ENCODE data around the gene LAMA2. TPM values are rescaled to one million over a fixed set of nuclear protein-coding genes. Genes with fewer than 3 reads are reported as not detected.

LAMA2 gene
- total and polyA plus RNA-seq, 2 of the 8 experiments (the other 6 are each of a cell fraction or from before 2014, with no cell fraction given): 1.3 to 3.8 TPM

DNA sequence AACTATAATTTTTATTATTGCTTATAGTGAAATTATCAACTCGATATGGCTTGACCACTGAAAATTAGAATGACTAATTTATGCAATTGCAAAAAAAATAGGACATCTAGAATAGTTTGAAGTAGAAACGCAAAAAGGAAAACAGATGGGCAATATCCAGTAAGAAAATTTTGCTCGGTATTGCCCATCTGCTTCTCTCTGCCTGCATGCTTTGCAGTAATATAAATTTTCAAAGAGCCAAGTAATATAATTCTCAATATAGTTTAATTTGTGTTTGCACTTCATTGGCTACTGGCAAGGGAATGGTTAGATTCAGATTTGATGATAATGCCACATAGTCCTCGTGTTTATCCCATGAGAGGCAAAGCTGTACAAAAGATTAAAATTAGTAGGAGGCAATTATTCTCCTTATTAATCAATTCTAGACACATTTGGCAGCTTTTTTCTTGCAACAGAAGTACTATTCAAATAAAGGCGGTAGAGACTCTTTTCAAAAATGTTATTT lies 27.3 kb upstream of the LAMA2 start:
- Histone ChIP-seq H3K36me3 (ENCODE audit: control insufficient read depth in 2 of 4, insufficient read depth in 4 of 4, low read length in 3 of 4) (no peaks in the 10 kb centered on the region), H3K27me3 (replicated peaks in 1 of 4; ENCODE audit: control insufficient read depth in 3 of 4, extremely low read depth in 1 of 4, insufficient read depth in 3 of 4, low read length in 3 of 4) (no peaks in the 10 kb centered on the region), H3K9ac (replicated peaks in 1 of 4; ENCODE audit: extremely low read depth in 1 of 4, low read depth in 3 of 4, low read length in 3 of 4) (no peak overlapping the region), H3K4me2 (ENCODE audit: insufficient read depth in 1 of 2, low read depth in 2 of 2, low read length in 2 of 2) (no peak overlapping the region), H2AFZ (ENCODE audit: low read length) (no peak overlapping the region), H2AK5ac (ENCODE audit: low read depth, low read length) (no peak overlapping the region), H4K20me1 (replicated peaks in 1 of 2; ENCODE audit: control insufficient read depth in 1 of 2, insufficient read depth in 2 of 2, low read length in 2 of 2) (no peaks in the 10 kb centered on the region), H3K23ac (ENCODE audit: insufficient read length) (no peak overlapping the region), H3K14ac (ENCODE audit: insufficient read length) (no peak overlapping the region), H3K56ac (replicated peaks; ENCODE audit: insufficient read length, low read depth, low read length) (no peak overlapping the region), H2BK20ac (ENCODE audit: low read length) (no peak overlapping the region), H3K23me2 (ENCODE audit: low read depth, low read length) (no peaks in the 10 kb centered on the region), H4K91ac (replicated peaks; ENCODE audit: insufficient read length, low read length) (no peak overlapping the region), H3K18ac (ENCODE audit: extremely low read depth, low read length) (no peak overlapping the region), H3K9me3 (ENCODE audit: insufficient read depth in 2 of 2, low read depth in 1 of 2, low read length in 1 of 2) (no peaks in the 10 kb centered on the region), H3K4me3 (ENCODE audit: extremely low read depth in 1 of 4, insufficient read depth in 2 of 4, low read depth in 3 of 4, low read length in 4 of 4) (no peak overlapping the region), H2BK12ac (ENCODE audit: low read depth, low read length) (no peak overlapping the region), H2BK5ac (ENCODE audit: low read depth, low read length) (no peak overlapping the region), H3K79me2 (ENCODE audit: control insufficient read depth in 1 of 2, insufficient read depth in 2 of 2, low read length in 2 of 2) (no peaks in the 10 kb centered on the region), H4K8ac (ENCODE audit: extremely low read depth, insufficient read depth, low read length) (no peak overlapping the region), H4K5ac (ENCODE audit: insufficient read length, low read depth, low read length) (no peak overlapping the region), H3K79me1 (ENCODE audit: low read depth, low read length) (no peaks in the 10 kb centered on the region), H3K4ac (replicated peaks; ENCODE audit: insufficient read length, low read depth, low read length) (no peak overlapping the region), H3K4me1 (replicated peaks in 1 of 4; ENCODE audit: control insufficient read depth in 3 of 4, insufficient read depth in 4 of 4, low read length in 3 of 4) (no peaks in the 10 kb centered on the region), H2BK15ac (ENCODE audit: low read length) (no peak overlapping the region), H2BK120ac (replicated peaks; ENCODE audit: low read depth, low read length) (no peak overlapping the region), H3K27ac (ENCODE audit: low read depth, low read length) (no peak overlapping the region)
- WGBS, 2 experiments (ENCODE audit: extremely low coverage in 1 of 2, insufficient coverage in 1 of 2, insufficient read length in 1 of 2, insufficient replicate concordance in 2 of 2, low coverage in 1 of 2, low lambda C conversion rate in 2 of 2, missing lambda C conversion rate in 1 of 2): 82% methylated on average over 5 of the region's 5 CpGs; no CpG with 5 or more reads in 1 of the 2 experiments
- FAIRE-seq (no peak), DNase-seq (ENCODE audit: low read depth in 1 of 2, low spot score in 2 of 2) (no peak)
- POLR2A ChIA-PET (ENCODE audit: partially characterized antibody): no interaction called here
- CTCF ChIA-PET (ENCODE audit: partially characterized antibody): interaction anchor here (0.8 kb wide), 1 partner anchor 11 kb away, joined by 3 read pairs; no protein-coding TSS in a partner anchor
- TF ChIP-seq HDAC2 (IDR thresholded peaks at IDR 0.05; ENCODE audit: borderline replicate concordance in 1 of 2, low read depth in 2 of 2, low read length in 2 of 2) (no peak), EGR1 (IDR thresholded peaks at IDR 0.05; ENCODE audit: borderline replicate concordance, low read depth, low read length) (no peak), CREB1 (IDR thresholded peaks at IDR 0.05) (no peak), ZNF274 (IDR thresholded peaks at IDR 0.05; ENCODE audit: borderline replicate concordance, extremely low read depth, low read length) (no peak), SP2 (IDR thresholded peaks at IDR 0.05; ENCODE audit: low read length) (no peak), KDM1A (IDR thresholded peaks at IDR 0.05; ENCODE audit: borderline replicate concordance, low read length) (no peak), GTF2F1 (IDR thresholded peaks at IDR 0.05; ENCODE audit: borderline replicate concordance, low read depth, low read length) (no peak), SP4 (IDR thresholded peaks at IDR 0.05; ENCODE audit: low read length) (no peak), SUZ12 (IDR thresholded peaks at IDR 0.05; ENCODE audit: low read length) (no peak), MAFK (IDR thresholded peaks at IDR 0.05; ENCODE audit: low read depth, low read length) (no peak), SRF (IDR thresholded peaks at IDR 0.05; ENCODE audit: low read depth, low read length) (no peak), SAP30 (IDR thresholded peaks at IDR 0.05; ENCODE audit: insufficient read depth, insufficient replicate concordance, low read length) (no peak), RXRA (IDR thresholded peaks at IDR 0.05; ENCODE audit: insufficient read depth, low read depth, low read length) (no peak)
- TF ChIP-seq, protein P1, sequence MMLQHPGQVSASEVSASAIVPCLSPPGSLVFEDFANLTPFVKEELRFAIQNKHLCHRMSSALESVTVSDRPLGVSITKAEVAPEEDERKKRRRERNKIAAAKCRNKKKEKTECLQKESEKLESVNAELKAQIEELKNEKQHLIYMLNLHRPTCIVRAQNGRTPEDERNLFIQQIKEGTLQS (IDR thresholded peaks at IDR 0.05; ENCODE audit: insufficient read depth, low read depth, low read length): no peak
